Sigmoid colon (tissue), 4 donors: ENCODE data around the gene ZMYM3.
"Not testable (repeated sequence)": the region's sequence is repeated elsewhere in the genome, so short reads cannot be mapped to it uniquely, and the experiment has no call there.

Experiments
- CTCF ChIP-seq, 4 experiments: fragments of 450-650 bp in 3 of 4; fragments of 200-600 bp in 1 of 4; IDR thresholded peaks; one replicate each; pipeline ENCODE4 v1.5.1; 2016 to 2019; ENCODE audit warnings: antibody characterized with exemption in 4 of 4, mild to moderate bottlenecking in 3 of 4, moderate library complexity in 2 of 4
- EP300 ChIP-seq, 4 donors: sonication (generic); formaldehyde crosslinking; IDR thresholded peaks; one replicate each; pipeline ENCODE4 v1.6.1; 2017; ENCODE audit warnings: antibody characterized with exemption in 4 of 4
- POLR2A ChIP-seq, 2 donors: fragments of 450-650 bp; IDR thresholded peaks; one replicate each; pipeline ENCODE4 v1.6.1; 2016; ENCODE audit warnings: antibody characterized with exemption in 2 of 2, mild to moderate bottlenecking in 2 of 2, moderate library complexity in 2 of 2
- POLR2AphosphoS5 ChIP-seq, 4 donors: sonication (generic); formaldehyde crosslinking; IDR thresholded peaks; one replicate each; pipeline ENCODE4 v1.6.1; 2017; ENCODE audit warnings: antibody characterized with exemption in 4 of 4

GRCh38 chrX:71300064-71300463, 46.1 kb upstream of the ZMYM3 start:
- TF ChIP-seq POLR2AphosphoS5, CTCF, POLR2A, EP300 (IDR thresholded peaks at IDR 0.05): not testable (repeated sequence)
